DND-41 (cell line): Measurements from ENCODE around the gene TBC1D20.

Source experiments
- ATAC-seq: fragments of 200-7000 bp; cut with Tn5 transposase; 3 replicates; pipeline ENCODE4 v1.9.1; 2021; ENCODE audit warnings: low read depth; ENCODE audit not compliant: insufficient read depth
- DNase-seq: peaks from one replicate; pipeline ENCODE4 v3.0.0-alpha.2; 2020
- H2AFZ ChIP-seq: 2 replicates; pipeline ENCODE4 v1.6.0; 2012; ENCODE audit warnings: low read depth, low read length
- H3K27ac ChIP-seq: 2 replicates; pipeline ENCODE4 v1.5.1; 2012; ENCODE audit warnings: low read length, inconsistent platforms
- H3K27me3 ChIP-seq: fragments of 200-600 bp; sonication (generic); 2 replicates; pipeline ENCODE4 v1.6.0; 2012; ENCODE audit warnings: low read length, mild to moderate bottlenecking, inconsistent platforms; ENCODE audit not compliant: insufficient read depth, poor library complexity
- H3K36me3 ChIP-seq: 2 replicates; pipeline ENCODE4 v1.5.1; 2012; ENCODE audit warnings: low read length, inconsistent platforms; ENCODE audit not compliant: insufficient read depth
- H3K4me1 ChIP-seq: 2 replicates; pipeline ENCODE4 v1.5.1; 2012; ENCODE audit warnings: mild to moderate bottlenecking, low read length; ENCODE audit not compliant: insufficient read depth
- H3K4me2 ChIP-seq: 2 replicates; pipeline ENCODE4 v1.6.0; 2012; ENCODE audit warnings: mild to moderate bottlenecking, moderate library complexity, low read length, inconsistent platforms; ENCODE audit not compliant: insufficient read depth
- H3K4me3 ChIP-seq, 2 experiments: fragments of 200-600 bp in 1 of 2; shearing (Covaris generic) in 1 of 2; 2 replicates each; pipeline ENCODE4 v1.5.1; 2012 to 2016; ENCODE audit warnings: inconsistent platforms in 2 of 2, low read length in 2 of 2, mild to moderate bottlenecking in 2 of 2, low read depth in 1 of 2, moderate library complexity in 1 of 2
- H3K79me2 ChIP-seq: 2 replicates; pipeline ENCODE4 v1.6.0; 2012; ENCODE audit warnings: low read length, inconsistent platforms; ENCODE audit not compliant: insufficient read depth
- H3K9ac ChIP-seq: 2 replicates; pipeline ENCODE4 v1.6.0; 2012; ENCODE audit warnings: low read depth, mild to moderate bottlenecking, inconsistent platforms, low read length, moderate library complexity
- H3K9me3 ChIP-seq: 2 replicates; pipeline ENCODE4 v1.5.1; 2012; ENCODE audit warnings: low read length, moderate library complexity, mild to moderate bottlenecking, inconsistent platforms; ENCODE audit not compliant: insufficient read depth, severe bottlenecking
- H4K20me1 ChIP-seq: 2 replicates; pipeline ENCODE4 v1.6.0; 2012; ENCODE audit warnings: low read length; ENCODE audit not compliant: insufficient read depth
- EZH2 ChIP-seq: IDR thresholded peaks from 3 replicates; pipeline ENCODE4 v1.6.1; 2012; ENCODE audit warnings: borderline replicate concordance, low read depth, mild to moderate bottlenecking, moderate library complexity, low read length, inconsistent platforms; ENCODE audit not compliant: severe bottlenecking
- TF ChIP-seq, protein P1 (sequence below): IDR thresholded peaks from 2 replicates; pipeline ENCODE4 v1.5.1; 2012; ENCODE audit warnings: borderline replicate concordance, low read length, moderate library complexity, mild to moderate bottlenecking; ENCODE audit not compliant: poor library complexity, severe bottlenecking; ENCODE audit errors: extremely low read depth

TBC1D20 gene

GRCh38 chr20:419556-420165 lies 42.7 kb downstream of the TBC1D20 start:
- no peak for ATAC-seq
- peaks cover 20% of the 10 kb centered on the region for H4K20me1 ChIP-seq
- no peak for TF ChIP-seq EZH2
- TF ChIP-seq, protein P1, sequence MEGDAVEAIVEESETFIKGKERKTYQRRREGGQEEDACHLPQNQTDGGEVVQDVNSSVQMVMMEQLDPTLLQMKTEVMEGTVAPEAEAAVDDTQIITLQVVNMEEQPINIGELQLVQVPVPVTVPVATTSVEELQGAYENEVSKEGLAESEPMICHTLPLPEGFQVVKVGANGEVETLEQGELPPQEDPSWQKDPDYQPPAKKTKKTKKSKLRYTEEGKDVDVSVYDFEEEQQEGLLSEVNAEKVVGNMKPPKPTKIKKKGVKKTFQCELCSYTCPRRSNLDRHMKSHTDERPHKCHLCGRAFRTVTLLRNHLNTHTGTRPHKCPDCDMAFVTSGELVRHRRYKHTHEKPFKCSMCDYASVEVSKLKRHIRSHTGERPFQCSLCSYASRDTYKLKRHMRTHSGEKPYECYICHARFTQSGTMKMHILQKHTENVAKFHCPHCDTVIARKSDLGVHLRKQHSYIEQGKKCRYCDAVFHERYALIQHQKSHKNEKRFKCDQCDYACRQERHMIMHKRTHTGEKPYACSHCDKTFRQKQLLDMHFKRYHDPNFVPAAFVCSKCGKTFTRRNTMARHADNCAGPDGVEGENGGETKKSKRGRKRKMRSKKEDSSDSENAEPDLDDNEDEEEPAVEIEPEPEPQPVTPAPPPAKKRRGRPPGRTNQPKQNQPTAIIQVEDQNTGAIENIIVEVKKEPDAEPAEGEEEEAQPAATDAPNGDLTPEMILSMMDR = no peak
- no peak overlapping the region for H3K27ac ChIP-seq
- H3K9ac ChIP-seq = no peak overlapping the region
- no peak overlapping the region for H3K4me3 ChIP-seq
- peaks cover 82% of the 10 kb centered on the region for H3K36me3 ChIP-seq
- H3K9me3 ChIP-seq = no peaks in the 10 kb centered on the region
- no peaks in the 10 kb centered on the region for H3K27me3 ChIP-seq
- H3K4me2 ChIP-seq = no peak overlapping the region
- peaks cover 14% of the 10 kb centered on the region for H3K79me2 ChIP-seq
- H3K4me1 ChIP-seq = no peaks in the 10 kb centered on the region
- no peak overlapping the region for H2AFZ ChIP-seq
- no peak for DNase-seq

DNA sequence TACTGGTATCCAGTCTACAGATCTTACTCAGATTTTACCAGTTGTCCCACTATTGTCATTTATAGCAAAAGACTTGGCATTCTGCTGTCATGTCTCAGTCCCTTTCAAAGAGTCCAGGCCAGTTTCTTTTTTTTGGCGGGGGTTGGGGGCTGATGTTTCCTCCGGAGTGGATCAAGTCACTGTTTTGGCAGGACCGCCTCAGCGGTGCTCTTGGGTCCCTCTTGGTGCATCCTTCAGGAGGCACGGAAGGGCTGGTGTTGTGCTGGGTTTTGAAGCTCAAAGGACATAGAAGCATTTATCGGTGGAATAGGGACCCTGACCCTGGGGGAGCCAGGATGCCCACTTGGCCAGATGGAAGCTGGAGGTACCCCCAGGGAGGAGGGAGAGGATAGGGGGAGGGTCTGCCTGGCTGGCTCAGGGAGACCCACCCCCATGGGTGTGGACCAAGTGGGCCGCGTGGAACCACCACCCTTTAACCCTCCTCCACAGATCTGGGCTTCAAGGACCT lies 43.4 kb downstream of the TBC1D20 start:
- Histone ChIP-seq H3K4me2 (no peak overlapping the region), H3K4me1 (no peaks in the 10 kb centered on the region), H3K27ac (no peak overlapping the region), H3K9me3 (no peaks in the 10 kb centered on the region), H3K27me3 (no peaks in the 10 kb centered on the region), H2AFZ (no peak overlapping the region), H3K9ac (no peak overlapping the region), H3K4me3 (no peak overlapping the region), H4K20me1 (peaks cover 20% of the 10 kb centered on the region), H3K79me2 (peaks cover 19% of the 10 kb centered on the region), H3K36me3 (peaks cover 74% of the 10 kb centered on the region)
- no peak for TF ChIP-seq EZH2
- TF ChIP-seq, protein P1 = no peak
- no peak for DNase-seq
- ATAC-seq = no peak

DNA sequence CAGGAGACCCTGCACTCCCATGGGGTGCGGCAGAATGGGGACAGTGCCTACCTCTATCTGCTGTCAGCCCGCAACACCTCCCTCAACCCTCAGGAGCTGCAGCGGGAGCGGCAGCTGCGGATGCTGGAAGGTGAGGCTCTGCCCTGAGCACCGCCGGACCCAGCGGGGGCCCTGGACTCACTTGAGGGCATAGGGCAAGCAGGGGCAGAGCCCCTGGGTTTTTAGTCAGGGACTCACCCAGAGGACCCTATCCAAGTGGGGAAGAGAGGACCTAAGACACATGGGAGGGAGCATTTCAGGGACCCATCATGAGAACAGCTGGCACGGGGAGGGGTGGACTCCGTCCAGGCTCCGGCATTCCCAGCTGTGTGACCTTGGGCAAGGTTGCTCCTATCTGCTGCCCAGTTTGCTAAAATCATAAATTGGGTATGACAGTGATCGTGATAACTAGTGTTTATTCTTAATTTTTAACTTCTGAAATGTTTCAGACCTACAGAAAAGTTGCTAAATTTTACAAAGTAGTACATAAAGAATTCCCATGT lies 44.5 kb downstream of the TBC1D20 start:
- H4K20me1 ChIP-seq = peaks cover 20% of the 10 kb centered on the region
- no peak overlapping the region for H3K27ac ChIP-seq
- TF ChIP-seq, protein P1 = no peak
- TF ChIP-seq EZH2 = no peak

More for the DNA sequence above, 44.5 kb downstream of the TBC1D20 start:
- Histone ChIP-seq H3K4me1 (no peaks in the 10 kb centered on the region), H3K4me3 (no peak overlapping the region), H3K4me2 (no peak overlapping the region), H3K36me3 (peaks cover 74% of the 10 kb centered on the region), H3K9ac (no peak overlapping the region), H3K27me3 (no peaks in the 10 kb centered on the region), H3K9me3 (no peaks in the 10 kb centered on the region), H3K79me2 (peaks cover 26% of the 10 kb centered on the region), H2AFZ (no peak overlapping the region)
- ATAC-seq (no peak), DNase-seq (no peak)
